Fibroblast of skin of left biceps (primary cell): Measurements from ENCODE around the gene NTM.

ENCODE experiments used
- DNase-seq, 2 experiments: peaks; one replicate each; pipeline ENCODE4 v3.0.0-alpha.2; 2013; ENCODE audit warnings: low read depth in 2 of 2

Gene NTM

DNA sequence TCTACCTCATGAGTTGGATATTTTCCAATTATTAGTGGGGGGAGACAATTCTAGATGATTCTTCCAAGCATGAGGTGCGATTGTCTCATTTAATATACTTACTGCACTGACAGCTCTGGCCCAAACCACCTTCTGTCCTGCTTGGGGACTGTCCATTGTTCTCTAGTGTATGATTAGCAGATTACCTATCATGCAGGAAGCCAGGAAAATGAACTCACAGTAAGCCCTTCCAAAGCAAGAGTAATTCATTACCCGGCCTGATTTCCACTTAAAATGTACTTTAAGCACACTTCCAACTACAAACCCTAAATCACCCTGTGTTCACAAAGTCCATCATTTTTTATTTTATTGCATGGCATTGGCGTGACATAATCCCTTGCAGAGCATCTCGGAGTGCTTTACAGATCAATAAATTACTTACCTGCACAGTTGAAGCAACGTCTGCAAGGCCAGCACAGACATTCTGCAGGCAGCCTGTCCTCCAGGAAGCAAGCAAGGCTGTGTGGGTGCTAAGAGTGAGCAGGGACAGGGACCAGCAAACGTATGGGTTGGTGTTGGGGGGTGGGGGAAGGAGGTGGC is 838.2 kb downstream of the NTM start:
- no peak for DNase-seq

- DNase-seq: no peak
These were observed 841.1 kb downstream of the NTM start for GRCh38 chr11:132211479-132211878.

DNA sequence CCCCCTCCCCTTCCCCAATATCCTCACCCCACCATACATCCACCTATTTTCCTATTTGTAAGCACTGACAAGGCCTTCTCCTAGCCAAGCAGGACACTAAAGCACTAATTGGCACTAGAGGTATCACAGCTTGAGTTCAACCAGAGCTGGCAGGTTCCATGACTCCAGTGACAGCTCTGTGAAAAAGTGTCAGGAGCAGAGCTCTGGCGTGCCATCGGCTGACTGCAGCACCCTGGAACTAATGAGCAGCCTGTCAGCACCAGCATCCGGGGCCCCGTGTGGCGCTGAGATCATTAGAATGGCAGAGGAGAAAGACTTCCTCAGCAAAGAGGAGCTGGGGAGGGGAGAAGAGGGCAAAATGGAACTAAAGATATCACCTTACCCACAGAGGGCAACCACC is 847.4 kb downstream of the NTM start:
- no peak for DNase-seq

GRCh38 chr11:132220474-132220873 is 850.1 kb downstream of the NTM start:
- DNase-seq: peak; percentile 88 to 91

DNA sequence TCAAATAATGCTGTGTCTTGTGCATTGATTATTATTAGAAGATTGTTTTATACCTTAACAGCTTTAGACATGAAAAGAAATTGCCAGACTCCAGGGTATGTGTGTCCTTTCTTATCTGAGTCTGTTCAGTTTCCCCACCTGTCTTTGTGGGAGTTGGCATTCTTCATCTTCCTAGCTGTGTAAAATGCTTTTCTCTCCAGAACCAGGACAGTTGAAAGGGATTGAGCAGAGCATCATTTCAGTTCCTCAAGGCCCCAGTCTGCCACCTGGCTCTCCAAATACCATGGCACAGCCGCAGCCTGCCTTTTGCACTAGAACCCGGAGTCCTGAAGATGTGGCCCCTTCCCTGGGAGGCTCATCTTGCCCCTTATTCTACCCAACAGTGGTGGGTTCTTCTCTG is 851.9 kb downstream of the NTM start:
- no peak for DNase-seq

DNA sequence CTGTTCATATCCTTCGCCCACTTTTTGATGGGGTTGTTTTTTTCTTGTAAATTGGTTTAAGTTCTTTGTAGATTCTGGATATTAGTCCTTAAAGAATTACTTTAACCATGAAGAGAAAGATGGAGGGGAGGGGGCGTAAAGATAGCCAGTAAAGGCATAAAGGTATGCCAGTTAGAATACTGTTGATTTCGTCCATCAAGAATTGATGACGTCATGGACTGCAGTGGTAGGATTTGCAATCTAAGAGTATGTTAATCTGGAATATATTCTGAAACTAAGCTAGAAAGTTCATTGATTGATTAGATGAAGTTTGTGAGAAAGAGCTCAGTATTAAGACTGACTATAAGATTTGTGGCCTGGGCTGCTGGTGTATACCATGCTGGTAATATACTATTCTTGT is 856.1 kb downstream of the NTM start:
- DNase-seq: no peak

DNA sequence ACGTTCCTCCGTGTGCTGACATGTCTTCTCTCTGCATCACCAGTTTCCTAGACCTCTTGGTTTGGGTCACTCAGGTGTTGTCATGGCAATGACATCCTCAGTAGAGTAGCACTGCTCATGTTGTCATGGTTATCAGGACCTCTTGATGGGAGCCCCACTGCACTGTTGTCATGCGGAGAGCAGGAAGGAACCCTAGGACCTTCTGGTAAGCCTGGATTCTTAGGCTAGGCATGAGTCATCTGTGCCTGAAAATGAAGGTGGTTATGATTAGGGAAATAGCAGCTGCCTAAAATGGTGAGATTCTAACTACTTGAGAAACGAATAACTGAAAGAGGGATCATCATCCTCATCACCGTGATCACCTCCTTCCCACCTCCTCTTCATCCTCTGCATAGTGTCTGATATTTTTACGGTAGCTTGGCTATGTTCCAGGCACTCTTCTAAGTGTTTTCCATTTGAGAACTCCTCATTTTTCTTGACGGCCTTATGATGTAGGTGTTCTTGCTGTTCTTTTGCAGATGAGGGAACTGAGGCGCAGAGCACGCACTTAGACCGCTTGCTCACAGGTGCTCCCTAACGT is 858.4 kb downstream of the NTM start:
- DNase-seq: no peak

GRCh38 chr11:132231656-132232347 is 861.4 kb downstream of the NTM start:
- no peak for DNase-seq

- peak; percentile 92 to 93 for DNase-seq
These were observed 864.5 kb downstream of the NTM start for GRCh38 chr11:132234878-132235277.

DNA sequence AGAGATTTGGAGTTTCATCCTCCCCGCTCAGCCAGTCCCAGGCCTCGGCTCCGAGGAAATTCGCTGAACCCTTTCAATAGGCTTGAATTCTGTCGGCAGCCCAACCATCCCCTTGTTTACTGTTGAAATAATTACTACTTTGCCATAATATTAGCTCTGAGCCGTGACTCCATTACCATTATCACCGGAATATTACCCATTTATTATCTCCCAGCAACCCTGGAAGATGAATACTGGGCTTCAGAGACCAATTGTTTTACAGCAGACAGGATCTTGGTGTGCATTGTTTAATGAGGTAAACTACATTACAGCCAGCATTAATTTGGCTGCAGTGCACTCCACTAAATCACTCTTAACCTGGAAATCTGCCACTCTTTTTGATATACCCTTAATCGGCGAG is 867.4 kb downstream of the NTM start:
- no peak for DNase-seq

- no peak for DNase-seq
These were observed 868.0 kb downstream of the NTM start for GRCh38 chr11:132238331-132238866.

GRCh38 chr11:132240374-132240773 is 870.0 kb downstream of the NTM start:
- DNase-seq: no peak

DNA sequence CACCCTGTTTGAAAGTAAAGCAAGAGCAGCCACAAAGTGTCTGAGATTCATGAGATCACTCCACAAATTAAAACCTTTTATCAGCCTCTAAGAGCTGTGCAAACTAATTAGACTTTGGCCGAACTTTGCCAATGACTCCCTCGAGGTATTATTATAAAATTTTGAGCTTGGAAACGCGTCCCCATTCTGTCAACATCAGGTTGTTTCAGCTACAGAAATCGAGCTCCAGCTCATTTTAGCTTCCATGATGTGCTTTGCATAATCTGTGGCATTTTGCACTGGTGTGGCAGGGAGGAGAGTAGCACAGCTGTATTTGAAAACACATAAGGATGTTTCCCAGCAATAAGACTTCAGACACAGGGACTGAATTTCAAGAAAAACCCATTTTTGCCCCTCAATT is 872.2 kb downstream of the NTM start:
- DNase-seq: no peak

DNA sequence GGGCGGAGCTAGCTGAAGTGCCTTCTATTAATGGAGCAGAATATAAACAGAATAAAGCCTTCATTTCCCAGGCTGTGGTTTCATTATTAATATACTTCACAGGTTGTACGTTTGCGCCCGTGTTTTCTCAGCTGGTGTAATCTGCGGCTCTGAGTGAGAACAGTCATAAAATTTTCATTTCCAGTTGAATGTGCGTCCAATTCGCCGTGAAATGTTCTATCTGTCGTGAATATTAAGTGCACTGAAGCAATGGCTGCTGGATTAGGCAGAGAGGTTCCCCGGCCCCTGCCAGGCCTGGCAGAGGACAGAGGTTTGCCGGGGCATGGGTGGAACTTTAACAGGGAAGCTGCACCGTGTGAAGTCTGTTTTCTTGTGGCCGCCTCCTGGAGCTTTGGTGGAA is 874.4 kb downstream of the NTM start:
- DNase-seq: no peak

GRCh38 chr11:132245403-132246385 is 875.3 kb downstream of the NTM start:
- DNase-seq: no peak

- no peak for DNase-seq
These were observed 878.2 kb downstream of the NTM start for GRCh38 chr11:132248580-132248979.

GRCh38 chr11:132249256-132249655 is 878.8 kb downstream of the NTM start:
- DNase-seq: no peak

DNA sequence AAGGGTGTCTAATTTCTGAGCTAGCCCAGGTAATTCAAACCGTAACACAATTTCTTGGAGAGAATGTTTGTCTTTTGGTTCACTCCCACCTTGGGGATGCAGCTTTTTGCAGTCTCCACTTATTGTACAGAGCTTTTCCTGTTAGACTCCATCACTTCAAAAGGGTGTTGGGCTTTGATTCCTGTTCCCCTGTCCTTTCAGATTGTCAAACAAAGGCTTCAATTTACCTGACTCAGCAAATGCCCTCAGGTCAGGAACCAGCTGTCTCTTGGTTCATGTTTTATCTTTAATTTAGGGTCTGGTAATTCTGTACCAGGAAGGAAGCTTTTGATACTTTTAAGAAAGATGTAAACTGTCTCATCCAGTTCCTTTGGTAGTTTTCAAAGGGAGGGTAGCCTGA is 880.6 kb downstream of the NTM start:
- no peak for DNase-seq

DNA sequence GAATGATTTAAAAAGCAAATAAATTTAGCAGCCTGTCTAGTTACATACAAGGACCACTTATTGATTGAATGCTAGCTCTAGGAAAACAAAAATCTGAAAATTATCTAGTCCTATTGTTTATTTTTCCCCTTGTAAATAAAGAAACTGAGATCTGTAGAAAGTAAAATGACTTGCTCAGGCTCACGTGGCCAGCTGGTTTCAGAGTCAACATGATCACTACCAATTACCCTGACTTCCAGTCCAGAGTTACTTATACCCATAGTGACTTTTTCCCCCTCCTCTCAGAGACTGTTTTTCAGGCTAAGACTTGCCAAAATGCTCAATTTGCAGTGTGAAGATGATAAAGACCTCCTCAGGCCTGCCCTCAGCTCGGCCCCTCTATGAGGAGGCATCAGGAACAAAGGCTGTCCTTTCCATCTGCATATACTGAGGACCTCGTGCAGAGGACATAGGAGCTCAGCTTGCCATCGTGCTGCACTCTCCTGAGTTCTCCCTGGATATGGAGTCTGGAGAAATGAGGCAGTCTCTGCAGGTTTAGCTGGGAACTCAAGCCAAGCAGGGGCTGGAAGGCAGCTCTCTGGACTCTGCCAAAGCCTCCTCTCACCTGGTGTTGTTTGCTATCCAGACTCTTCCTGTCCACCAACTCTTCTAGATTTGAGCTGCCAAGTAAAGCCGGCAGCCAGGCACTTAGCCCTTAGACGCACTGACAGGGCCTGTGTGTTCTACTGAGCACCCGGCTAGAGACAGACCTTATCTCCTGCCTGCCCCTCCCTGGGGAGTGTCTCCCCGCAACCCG is 883.3 kb downstream of the NTM start:
- DNase-seq: no peak

GRCh38 chr11:132254906-132255305 is 884.5 kb downstream of the NTM start:
- peak; percentile 17 to 20 for DNase-seq
